Testis (tissue), 3 donors: ENCODE data around the gene CD300LF. TPM values are rescaled to one million over a fixed set of nuclear protein-coding genes. Genes with fewer than 3 reads are reported as not detected.

Experiments
- DNase-seq: peaks from one replicate; pipeline ENCODE4 v3.0.0-alpha.2; 2019
- H3K27ac ChIP-seq, 2 donors: fragments of 200-600 bp; sonication (generic); one replicate each; pipeline ENCODE4 v1.5.1; 2019
- H3K27me3 ChIP-seq: fragments of 200-600 bp; sonication (generic); one replicate; pipeline ENCODE4 v1.5.1; 2019
- H3K36me3 ChIP-seq: fragments of 200-600 bp; sonication (generic); one replicate; pipeline ENCODE4 v1.5.1; 2017; ENCODE audit warnings: low read depth; ENCODE audit errors: missing control alignments
- H3K4me1 ChIP-seq: fragments of 200-600 bp; sonication (generic); one replicate; pipeline ENCODE4 v1.5.1; 2019
- H3K4me3 ChIP-seq, 2 donors: fragments of 200-600 bp; sonication (generic); one replicate each; pipeline ENCODE4 v1.5.1; 2017 to 2019
- H3K9me3 ChIP-seq: fragments of 200-600 bp; sonication (generic); one replicate; pipeline ENCODE4 v1.5.1; 2017
- CTCF ChIP-seq, 3 experiments: fragments of 450-650 bp in 2 of 3; fragments of 200-600 bp in 1 of 3; sonication (generic) in 1 of 3; IDR thresholded peaks; one replicate each; pipeline ENCODE4 v1.5.1; 2016 to 2019; ENCODE audit warnings: antibody characterized with exemption in 3 of 3, mild to moderate bottlenecking in 2 of 3, moderate library complexity in 1 of 3
- POLR2A ChIP-seq: fragments of 450-650 bp; IDR thresholded peaks from one replicate; pipeline ENCODE4 v1.6.1; 2017; ENCODE audit warnings: antibody characterized with exemption, mild to moderate bottlenecking, moderate library complexity
- WGBS, 2 donors: methylation state at CpG; one replicate each; pipeline ENCODE4 v1.1.5; 2018; 5-methylcytosine and 5-hydroxymethylcytosine counted together
- intact Hi-C: fragments of 100-400 bp; cut with DNase I; formaldehyde crosslinking; loops from one replicate; pipeline ENCODE4 v1.15.1; 2023; ENCODE audit warnings: low total_unique reads
- polyA plus RNA-seq: library from polyadenylated mRNA; stranded (reverse); fragments of 350-450 nt; fragmentation: Illumina TruSeq; extraction: RNeasy Lipid Tissue Mini Kit (QIAGEN cat#74804); gene quantifications from one replicate; pipeline ENCODE4 v1.2.3, GENCODE V29; 2014; ENCODE audit warnings: low read depth, low replicate concordance; ENCODE audit not compliant: insufficient read depth
- total RNA-seq, 2 donors: library from RNA; depleted of rRNA; stranded (reverse); fragments of >200 nt; gene quantifications; one replicate each; pipeline ENCODE4 v1.2.3, GENCODE V29; 2016

The CD300LF gene
- total and polyA plus RNA-seq, 3 donors from 2014 or later: 0.43 to 1.1 (median 0.79) TPM

GRCh38 chr17:74663561-74663960 lies 49.2 kb downstream of the CD300LF start:
- Histone ChIP-seq H3K4me3 (no peak overlapping the region), H3K27me3 (no peaks in the 10 kb centered on the region), H3K9me3 (no peaks in the 10 kb centered on the region), H3K36me3 (no peaks in the 10 kb centered on the region), H3K4me1 (no peaks in the 10 kb centered on the region), H3K27ac (no peak overlapping the region)
- no peak for DNase-seq
- 84 to 87% methylated on average over 3 of the region's 3 CpGs for WGBS, 2 donors
- TF ChIP-seq CTCF (IDR thresholded peaks at IDR 0.05): no peak
- TF ChIP-seq POLR2A: no peak
- intact Hi-C loops: no loop called here

- H3K4me1 ChIP-seq: no peaks in the 10 kb centered on the region
- H3K9me3 ChIP-seq: no peaks in the 10 kb centered on the region
- TF ChIP-seq POLR2A: no peak
- TF ChIP-seq CTCF (IDR thresholded peaks at IDR 0.05): no peak
- WGBS, 2 donors: 72 to 76% methylated on average over 4 of the region's 4 CpGs
- H3K4me3 ChIP-seq: no peak overlapping the region
- H3K27ac ChIP-seq: no peak overlapping the region
- H3K36me3 ChIP-seq: no peaks in the 10 kb centered on the region
- no peaks in the 10 kb centered on the region for H3K27me3 ChIP-seq
- intact Hi-C loops: no loop called here
- no peak for DNase-seq
These were observed 52.8 kb downstream of the CD300LF start for GRCh38 chr17:74659889-74660288.

- intact Hi-C loops: no loop called here
- H3K36me3 ChIP-seq: no peaks in the 10 kb centered on the region
- no peak overlapping the region for H3K4me3 ChIP-seq
- H3K27ac ChIP-seq: no peak overlapping the region
- no peaks in the 10 kb centered on the region for H3K27me3 ChIP-seq
- no peaks in the 10 kb centered on the region for H3K4me1 ChIP-seq
- DNase-seq: no peak
- 72 to 81% methylated on average over 6 of the region's 6 CpGs for WGBS, 2 donors
- TF ChIP-seq CTCF (IDR thresholded peaks at IDR 0.05) (no peak), POLR2A (no peak)
- H3K9me3 ChIP-seq: no peaks in the 10 kb centered on the region
These were observed 54.1 kb downstream of the CD300LF start for GRCh38 chr17:74658620-74659019.

- Histone ChIP-seq H3K36me3 (no peaks in the 10 kb centered on the region), H3K27me3 (no peaks in the 10 kb centered on the region), H3K27ac (no peak overlapping the region), H3K4me3 (no peak overlapping the region), H3K9me3 (no peaks in the 10 kb centered on the region), H3K4me1 (no peaks in the 10 kb centered on the region)
- DNase-seq: no peak
- 61 to 70% methylated on average over 5 of the region's 5 CpGs for WGBS, 2 donors
- TF ChIP-seq CTCF (IDR thresholded peaks at IDR 0.05) (no peak), POLR2A (no peak)
- intact Hi-C loops: no loop called here
These were observed 58.0 kb downstream of the CD300LF start for GRCh38 chr17:74654742-74655141.

- intact Hi-C loops: no loop called here
- TF ChIP-seq CTCF (IDR thresholded peaks at IDR 0.05) (no peak), POLR2A (no peak)
- 85% methylated on average over 3 of the region's 3 CpGs; no CpG with 5 or more reads in 1 of the 2 donors for WGBS, 2 donors
These were observed 60.7 kb downstream of the CD300LF start for GRCh38 chr17:74652020-74652419.

More at GRCh38 chr17:74652020-74652419, 60.7 kb downstream of the CD300LF start:
- H3K27ac ChIP-seq: no peak overlapping the region
- no peaks in the 10 kb centered on the region for H3K27me3 ChIP-seq
- no peaks in the 10 kb centered on the region for H3K9me3 ChIP-seq
- no peaks in the 10 kb centered on the region for H3K4me1 ChIP-seq
- no peak overlapping the region for H3K4me3 ChIP-seq
- no peak for DNase-seq
- no peaks in the 10 kb centered on the region for H3K36me3 ChIP-seq
